Measurements from ENCODE around the gene ERF. TPM values are rescaled to one million over a fixed set of nuclear protein-coding genes. Genes with fewer than 3 reads are reported as not detected.
A peak's percentile ranks its signal among the peaks of the same experiment; 100 is the strongest.

The ERF gene
- total and polyA plus RNA-seq, 7 donors: 7.1 to 13.5 (median 11.4) TPM

- Histone ChIP-seq H3K36me3 (ENCODE audit: insufficient read depth in 1 of 2, low read depth in 1 of 2) (peaks cover 8 to 89% of the 10 kb centered on the region in 2 donors), H3K27me3 (ENCODE audit: insufficient read depth in 3 of 3, low read length in 2 of 3) (no peaks in the 10 kb centered on the region), H3K4me1 (peaks cover 3% of the 10 kb centered on the region), H3K9me3 (no peaks in the 10 kb centered on the region), H3K4me3 (no peak overlapping the region), H3K27ac (no peak overlapping the region)
- ATAC-seq (no peak), DNase-seq (peak in 1 of 2 donors; percentile 53)
- 63 to 72% (median 67%) methylated on average over 9 of the region's 9 CpGs for WGBS, 3 donors
- intact Hi-C loops (cut with DNase I): loop anchor here in 1 of 2 donors (10.0 kb wide), 1 partner anchor 157 kb away; the partner anchor contains the start of gene POU2F2
- no peak for TF ChIP-seq CTCF (IDR thresholded peaks at IDR 0.05)
These were observed 36.5 kb upstream of the ERF start for GRCh38 chr19:42291435-42291810.

- Histone ChIP-seq H3K4me1 (peaks cover 9% of the 10 kb centered on the region), H3K4me3 (no peak overlapping the region), H3K27ac (no peak overlapping the region), H3K36me3 (ENCODE audit: insufficient read depth in 1 of 2, low read depth in 1 of 2) (peaks cover 8 to 89% of the 10 kb centered on the region in 2 donors), H3K27me3 (ENCODE audit: insufficient read depth in 3 of 3, low read length in 2 of 3) (no peaks in the 10 kb centered on the region), H3K9me3 (no peaks in the 10 kb centered on the region)
- TF ChIP-seq CTCF (IDR thresholded peaks at IDR 0.05): no peak
- DNase-seq: peak; percentile 27 to 59
- WGBS, 3 donors: 80 to 87% (median 81%) methylated on average over 21 to 31 of the region's 31 CpGs
- intact Hi-C loops (cut with DNase I): loop anchor here in 1 of 2 donors (10.0 kb wide), 1 partner anchor 156 kb away; the partner anchor contains the start of gene POU2F2
- ATAC-seq: peak in 1 of 4 donors; percentile 23
These were observed 35.9 kb upstream of the ERF start for GRCh38 chr19:42290523-42291434.

- WGBS, 3 donors: 80 to 86% (median 81%) methylated on average over 11 to 13 of the region's 13 CpGs
- intact Hi-C loops (cut with DNase I): loop anchor here in 1 of 2 donors (10.0 kb wide), 1 partner anchor 155 kb away; the partner anchor contains the start of gene POU2F2
- Histone ChIP-seq H3K27me3 (ENCODE audit: insufficient read depth in 3 of 3, low read length in 2 of 3) (no peaks in the 10 kb centered on the region), H3K4me1 (peaks cover 16% of the 10 kb centered on the region), H3K9me3 (no peaks in the 10 kb centered on the region), H3K4me3 (no peak overlapping the region), H3K36me3 (ENCODE audit: insufficient read depth in 1 of 2, low read depth in 1 of 2) (peaks cover 8 to 84% of the 10 kb centered on the region in 2 donors), H3K27ac (no peak overlapping the region)
- DNase-seq: peak in 1 of 2 donors; percentile 7
- ATAC-seq: no peak
- TF ChIP-seq CTCF (IDR thresholded peaks at IDR 0.05): no peak
These were observed 35.2 kb upstream of the ERF start for GRCh38 chr19:42290136-42290522.

- WGBS, 3 donors: 82 to 84% (median 82%) methylated on average over 8 of the region's 8 CpGs
- peak in 1 of 2 donors; percentile 13 for DNase-seq
- Histone ChIP-seq H3K9me3 (no peaks in the 10 kb centered on the region), H3K27me3 (ENCODE audit: insufficient read depth in 3 of 3, low read length in 2 of 3) (no peaks in the 10 kb centered on the region), H3K27ac (no peak overlapping the region), H3K36me3 (ENCODE audit: insufficient read depth in 1 of 2, low read depth in 1 of 2) (peaks cover 8 to 79% of the 10 kb centered on the region in 2 donors), H3K4me1 (peaks cover 18% of the 10 kb centered on the region), H3K4me3 (no peak overlapping the region)
- intact Hi-C loops (cut with DNase I): loop anchor here in 1 of 2 donors (10.0 kb wide), 1 partner anchor 155 kb away; the partner anchor contains the start of gene POU2F2
- no peak for TF ChIP-seq CTCF (IDR thresholded peaks at IDR 0.05)
- ATAC-seq: no peak
These were observed 34.7 kb upstream of the ERF start for GRCh38 chr19:42289556-42290041.

Measured in psoas muscle (tissue), 8 donors.